ENCODE results near the gene PML.

Gene PML

DNA sequence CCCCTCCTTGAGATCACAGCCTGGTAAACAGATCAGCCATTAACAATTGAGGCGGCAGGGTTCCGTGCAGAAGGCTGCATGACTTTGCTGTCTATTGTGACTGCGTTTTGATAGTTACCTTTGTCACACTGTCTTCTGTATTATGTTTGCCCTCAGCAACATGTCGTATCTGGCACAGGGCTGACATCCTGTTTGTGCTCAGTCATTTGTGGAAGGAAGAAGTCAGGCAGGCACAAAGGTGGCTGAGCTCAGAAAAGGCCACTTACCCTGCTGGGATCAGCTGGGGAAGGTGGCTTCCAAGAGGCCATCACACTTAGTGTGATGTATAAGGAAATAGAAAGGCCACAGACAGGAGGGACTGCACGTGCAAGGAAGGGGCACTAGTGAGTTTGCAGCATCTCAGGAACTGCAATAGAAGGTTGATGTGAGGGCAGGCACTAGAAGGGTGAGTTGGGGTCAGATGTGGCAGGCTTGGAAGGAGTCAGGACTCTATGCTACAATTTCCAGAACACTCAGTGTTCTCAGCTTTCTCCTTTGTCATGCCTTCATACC is 13.4 kb downstream of the PML start:
- no peak for DNase-seq (ENCODE audit: low read depth in 2 of 2)

DNA sequence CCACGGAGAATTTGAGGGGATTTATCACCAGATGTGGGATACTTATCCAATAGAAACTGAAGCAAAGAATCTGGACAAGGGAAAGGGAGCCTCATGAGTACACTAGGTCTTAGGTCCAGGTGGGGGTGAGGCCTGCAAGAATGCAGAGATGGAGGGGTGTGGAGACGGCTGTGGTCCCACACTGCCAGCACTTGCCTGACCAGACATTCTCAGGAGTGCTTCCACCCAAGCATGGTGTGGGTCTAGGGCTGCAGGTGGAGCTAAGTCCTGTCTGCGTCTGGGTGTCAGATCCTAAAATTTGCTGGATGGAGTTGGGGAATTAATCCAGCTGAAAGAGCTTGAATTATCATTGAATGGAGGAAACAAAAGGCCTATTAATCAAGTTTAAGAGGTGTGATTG is 14.4 kb downstream of the PML start:
- DNase-seq (ENCODE audit: low read depth in 2 of 2) = no peak

DNA sequence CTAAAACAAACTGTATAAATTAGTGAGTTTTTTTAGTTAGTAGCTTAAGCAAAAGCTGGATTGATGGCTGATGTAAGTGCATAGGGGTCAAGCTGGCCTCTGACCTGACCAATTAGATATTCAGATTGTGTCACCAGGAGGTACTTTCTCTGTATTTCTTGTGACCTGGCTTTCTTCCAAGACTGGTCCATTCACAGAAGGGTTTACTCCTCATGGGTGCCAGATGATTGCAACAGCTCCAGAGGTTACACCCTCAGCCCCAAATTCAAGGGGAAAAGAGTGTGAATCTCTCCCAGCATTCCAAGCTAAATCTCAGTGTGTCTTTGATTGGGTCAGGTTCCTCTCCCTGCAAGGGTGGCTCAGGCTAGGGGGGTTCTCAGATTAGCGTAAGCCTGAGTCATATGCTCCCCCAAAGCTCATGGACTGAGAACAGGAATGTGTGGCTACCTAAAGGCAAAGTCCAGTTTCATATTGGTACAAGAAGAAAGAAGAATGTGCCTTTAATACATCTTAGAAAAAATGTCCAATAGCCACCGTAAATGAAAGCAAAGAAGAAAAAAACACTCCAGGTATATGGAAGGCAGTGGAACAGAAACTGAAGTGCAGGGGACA is 16.5 kb downstream of the PML start:
- DNase-seq (ENCODE audit: low read depth in 2 of 2) = no peak

DNA sequence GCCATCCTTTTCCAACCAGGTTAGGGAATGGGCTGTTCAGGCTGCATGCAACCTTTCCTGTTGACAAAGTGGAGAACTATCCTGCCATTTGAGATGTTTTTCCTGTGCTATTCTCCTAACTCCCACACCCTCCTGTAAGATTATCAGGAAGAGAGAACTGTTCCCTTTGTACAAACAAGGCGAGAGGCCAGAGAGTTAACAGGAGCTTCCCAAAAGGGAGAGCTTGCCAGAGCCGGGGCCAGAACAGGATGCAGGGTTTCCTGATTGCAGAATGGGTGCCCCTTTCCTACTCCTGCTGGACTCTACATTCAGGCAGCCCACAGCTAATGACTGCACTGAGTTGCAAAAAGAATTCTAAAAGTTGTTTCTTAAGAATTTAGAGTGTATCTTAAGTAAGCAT is 17.1 kb downstream of the PML start:
- DNase-seq (ENCODE audit: low read depth in 2 of 2) = no peak

DNA sequence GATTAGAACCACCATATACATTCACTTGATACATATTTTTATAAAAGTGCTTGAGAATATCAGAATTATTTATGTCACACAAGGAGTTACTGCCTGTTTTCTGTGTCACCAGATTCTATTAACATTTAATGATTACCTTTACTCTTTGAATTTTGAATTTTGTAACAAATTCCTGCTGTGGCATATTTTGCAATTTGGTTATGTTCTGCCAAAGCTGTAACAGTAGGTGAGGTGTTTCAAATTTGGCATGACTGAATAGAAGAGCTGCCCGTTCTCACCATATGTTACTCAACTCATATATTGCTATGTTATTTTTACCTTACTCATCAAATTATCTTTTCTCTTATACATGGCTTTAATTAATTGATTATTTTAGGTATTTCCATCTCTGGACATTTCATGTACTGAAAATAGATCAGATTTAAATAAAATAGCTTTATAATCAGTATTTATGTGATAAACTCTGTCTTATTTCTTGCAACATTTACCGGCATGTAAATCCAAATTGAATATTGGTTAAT is 18.9 kb downstream of the PML start:
- no peak for DNase-seq (ENCODE audit: low read depth in 2 of 2)

DNA sequence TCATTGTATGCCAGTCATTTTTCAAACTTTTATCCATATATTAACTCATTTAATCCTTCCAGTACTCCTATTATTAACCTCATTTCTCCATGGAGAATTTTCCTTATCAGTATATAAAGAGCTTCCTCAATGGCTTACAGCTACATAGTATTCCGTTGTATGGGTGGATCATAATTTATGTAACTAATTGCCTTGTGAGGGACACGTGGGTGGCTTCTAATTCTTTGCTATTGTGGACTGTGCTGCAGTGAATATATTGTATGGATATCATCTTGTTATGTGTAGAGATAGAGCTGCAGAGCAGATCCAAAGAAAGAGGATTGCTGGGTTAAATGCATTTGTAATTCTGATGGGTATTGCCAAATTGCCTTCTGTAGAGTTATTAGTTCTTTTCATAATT is 25.2 kb downstream of the PML start:
- DNase-seq (ENCODE audit: low read depth in 2 of 2) = no peak

DNA sequence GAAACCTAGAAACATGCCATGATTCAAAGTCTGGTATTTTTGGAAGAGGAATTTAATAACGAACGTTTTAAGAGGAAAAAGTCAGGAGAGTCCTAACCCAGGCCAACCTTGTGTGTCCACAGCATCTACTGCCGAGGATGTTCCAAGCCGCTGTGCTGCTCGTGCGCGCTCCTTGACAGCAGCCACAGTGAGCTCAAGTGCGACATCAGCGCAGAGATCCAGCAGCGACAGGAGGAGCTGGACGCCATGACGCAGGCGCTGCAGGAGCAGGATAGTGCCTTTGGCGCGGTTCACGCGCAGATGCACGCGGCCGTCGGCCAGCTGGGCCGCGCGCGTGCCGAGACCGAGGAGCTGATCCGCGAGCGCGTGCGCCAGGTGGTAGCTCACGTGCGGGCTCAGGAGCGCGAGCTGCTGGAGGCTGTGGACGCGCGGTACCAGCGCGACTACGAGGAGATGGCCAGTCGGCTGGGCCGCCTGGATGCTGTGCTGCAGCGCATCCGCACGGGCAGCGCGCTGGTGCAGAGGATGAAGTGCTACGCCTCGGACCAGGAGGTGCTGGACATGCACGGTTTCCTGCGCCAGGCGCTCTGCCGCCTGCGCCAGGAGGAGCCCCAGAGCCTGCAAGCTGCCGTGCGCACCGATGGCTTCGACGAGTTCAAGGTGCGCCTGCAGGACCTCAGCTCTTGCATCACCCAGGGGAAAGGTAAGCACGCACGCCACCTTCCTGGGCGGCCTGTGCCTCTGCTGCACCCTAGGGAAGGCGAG is 28.4 kb downstream of the PML start:
- no peak for DNase-seq (ENCODE audit: low read depth in 2 of 2)

DNA sequence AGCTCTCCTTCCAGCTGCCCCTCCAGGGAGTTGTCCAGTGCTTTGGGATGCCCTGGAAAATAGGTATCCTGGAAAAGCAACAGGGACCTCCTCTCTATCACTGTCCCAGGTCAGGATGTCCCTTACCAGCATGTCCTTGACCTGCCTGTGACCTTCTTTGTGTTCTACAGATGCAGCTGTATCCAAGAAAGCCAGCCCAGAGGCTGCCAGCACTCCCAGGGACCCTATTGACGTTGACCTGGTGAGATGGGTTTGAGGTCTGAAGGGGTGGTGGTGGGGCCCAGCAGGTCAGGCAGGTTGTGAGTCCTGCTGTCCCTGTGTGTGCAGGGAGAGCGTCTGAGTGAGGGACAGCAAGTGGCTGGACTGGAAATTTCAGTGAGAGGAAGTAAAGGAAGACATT is 30.2 kb downstream of the PML start:
- no peak for DNase-seq (ENCODE audit: low read depth in 2 of 2)

DNA sequence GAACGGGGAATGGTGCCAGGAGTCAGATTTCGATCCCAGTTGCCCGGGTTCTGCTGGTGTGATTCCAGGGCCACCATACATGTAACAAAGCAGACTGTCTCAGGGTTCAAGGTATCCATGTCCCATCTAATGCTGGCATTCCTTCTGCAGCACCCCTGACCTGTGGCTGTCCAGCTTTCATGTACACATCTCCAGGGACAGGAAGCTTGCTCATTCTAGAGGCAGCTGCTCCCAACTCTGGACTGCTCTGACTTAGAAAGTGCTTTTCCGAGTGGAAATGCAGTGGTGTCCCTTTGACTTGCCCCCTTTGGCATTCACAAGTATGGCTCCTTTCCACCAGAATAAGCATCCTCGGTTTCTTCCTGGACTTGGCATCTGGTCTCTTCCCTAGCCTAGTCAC is 30.9 kb downstream of the PML start:
- no peak for DNase-seq (ENCODE audit: low read depth in 2 of 2)

DNA sequence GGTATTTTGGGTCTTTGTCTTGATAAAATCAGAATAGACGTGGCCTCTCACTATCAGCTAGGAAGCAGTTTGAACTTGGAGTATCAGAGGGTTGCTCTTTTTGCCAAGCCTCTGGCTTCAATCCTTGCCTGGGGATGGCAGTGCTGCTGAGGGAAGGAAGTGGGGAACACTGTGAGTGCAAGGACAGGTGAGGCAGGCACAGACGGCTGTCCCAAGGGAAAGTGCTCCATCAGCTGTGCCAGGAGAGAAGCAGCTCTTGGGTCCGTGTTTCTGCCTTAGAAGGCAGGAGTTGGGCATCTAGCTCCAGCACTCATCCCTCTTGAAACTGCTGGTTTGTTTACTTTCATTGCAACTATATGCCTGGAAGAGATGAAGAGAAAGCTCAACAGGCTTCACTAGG is 33.2 kb downstream of the PML start:
- DNase-seq (ENCODE audit: low read depth in 2 of 2) = no peak

DNA sequence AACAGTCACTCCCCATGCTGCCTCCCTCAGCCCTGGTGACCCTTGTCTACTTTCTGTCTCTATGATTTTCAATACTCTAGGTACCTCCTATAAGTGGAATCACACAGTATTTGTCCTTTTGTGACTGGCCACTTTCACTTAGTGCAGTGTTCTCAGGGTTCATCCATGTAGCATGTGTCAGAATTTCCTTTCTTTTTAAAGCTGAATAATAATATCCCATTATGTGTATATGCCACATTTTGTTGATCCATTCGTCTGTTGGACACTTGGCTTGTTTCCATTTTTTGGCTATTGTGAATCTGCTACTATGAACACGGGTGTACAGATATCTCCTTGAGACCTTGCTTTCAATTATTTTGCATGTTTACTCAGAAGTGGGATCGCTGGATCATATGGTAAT is 34.1 kb downstream of the PML start:
- no peak for DNase-seq (ENCODE audit: low read depth in 2 of 2)

DNA sequence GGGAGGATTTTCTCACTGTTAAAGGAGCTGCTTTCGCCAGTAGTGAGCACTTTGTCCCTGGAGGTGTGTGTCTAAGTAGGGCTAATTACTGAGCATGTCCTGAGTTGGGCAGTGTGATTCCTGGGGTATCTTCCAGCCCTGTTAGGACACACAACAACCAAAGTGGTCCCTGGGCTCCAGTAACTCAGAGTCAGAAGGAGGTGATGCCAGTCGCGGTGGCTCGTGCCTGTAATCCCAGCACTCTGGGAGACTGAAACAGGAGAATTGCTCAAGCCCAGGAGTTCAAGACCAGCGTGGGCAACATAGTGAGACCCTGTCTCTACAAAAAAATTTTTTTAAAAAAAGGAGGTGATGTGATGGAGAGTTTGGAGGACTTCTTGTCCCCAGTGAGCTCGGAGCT is 37.5 kb downstream of the PML start:
- no peak for DNase-seq (ENCODE audit: low read depth in 2 of 2)

DNA sequence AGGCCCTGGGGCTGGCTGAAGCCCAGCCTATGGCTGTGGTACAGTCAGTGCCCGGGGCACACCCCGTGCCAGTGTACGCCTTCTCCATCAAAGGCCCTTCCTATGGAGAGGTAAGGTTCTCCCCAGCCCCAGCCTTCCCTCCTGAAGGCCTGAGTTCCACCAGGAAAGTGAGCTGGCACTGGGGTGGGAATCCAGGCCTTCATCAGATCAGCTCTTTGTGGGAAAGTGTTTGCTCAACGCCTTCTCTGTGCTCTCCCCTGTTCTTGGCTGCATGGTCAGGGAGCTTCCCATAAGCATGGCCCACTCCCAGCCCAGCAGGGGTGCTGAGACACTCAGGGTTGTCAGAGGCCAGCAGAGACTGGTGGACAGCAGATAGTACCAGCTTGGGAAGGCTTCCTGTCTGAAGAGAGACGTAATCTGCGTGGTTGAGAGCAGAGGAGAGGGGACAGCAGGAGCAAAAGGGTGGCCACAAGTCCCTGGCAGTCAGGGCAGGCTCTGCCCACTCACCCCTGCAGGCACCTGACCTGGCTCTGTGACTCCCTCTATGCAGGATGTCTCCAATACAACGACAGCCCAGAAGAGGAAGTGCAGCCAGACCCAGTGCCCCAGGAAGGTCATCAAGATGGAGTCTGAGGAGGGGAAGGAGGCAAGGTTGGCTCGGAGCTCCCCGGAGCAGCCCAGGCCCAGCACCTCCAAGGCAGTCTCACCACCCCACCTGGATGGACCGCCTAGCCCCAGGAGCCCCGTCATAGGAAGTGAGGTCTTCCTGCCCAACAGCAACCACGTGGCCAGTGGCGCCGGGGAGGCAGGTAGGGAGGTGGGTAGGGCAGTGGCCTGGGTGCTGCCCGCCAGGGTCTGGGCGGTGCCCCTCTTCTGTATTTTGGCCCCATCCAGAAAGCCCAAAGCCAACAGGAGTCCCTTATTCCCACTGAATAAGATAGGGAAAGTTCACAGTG is 38.4 kb downstream of the PML start:
- DNase-seq (ENCODE audit: low read depth in 2 of 2) = no peak

DNA sequence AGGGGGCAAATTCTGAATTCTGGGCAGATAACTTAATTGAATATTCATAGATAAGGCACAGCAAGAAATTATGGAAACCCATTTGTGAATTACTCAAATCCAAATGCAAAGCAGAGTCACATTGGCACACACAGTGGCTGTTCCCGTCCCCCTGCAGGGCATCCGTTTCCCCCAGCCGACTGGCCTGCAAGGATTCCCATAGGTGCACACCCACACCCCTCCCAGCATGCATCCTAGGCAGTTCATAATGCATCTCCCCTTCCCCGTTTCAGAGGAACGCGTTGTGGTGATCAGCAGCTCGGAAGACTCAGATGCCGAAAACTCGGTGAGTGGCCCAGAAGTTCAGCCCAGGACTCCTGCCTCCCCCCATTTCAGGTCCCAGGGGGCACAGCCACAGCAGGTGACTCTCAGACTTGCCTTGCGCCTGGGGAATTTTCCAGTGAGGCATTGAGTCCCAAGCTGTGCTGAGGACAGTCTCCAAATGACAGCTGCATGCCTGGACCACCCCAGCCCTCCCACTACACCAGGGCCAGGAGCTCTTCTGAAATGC is 39.8 kb downstream of the PML start:
- no peak for DNase-seq (ENCODE audit: low read depth in 2 of 2)

DNA sequence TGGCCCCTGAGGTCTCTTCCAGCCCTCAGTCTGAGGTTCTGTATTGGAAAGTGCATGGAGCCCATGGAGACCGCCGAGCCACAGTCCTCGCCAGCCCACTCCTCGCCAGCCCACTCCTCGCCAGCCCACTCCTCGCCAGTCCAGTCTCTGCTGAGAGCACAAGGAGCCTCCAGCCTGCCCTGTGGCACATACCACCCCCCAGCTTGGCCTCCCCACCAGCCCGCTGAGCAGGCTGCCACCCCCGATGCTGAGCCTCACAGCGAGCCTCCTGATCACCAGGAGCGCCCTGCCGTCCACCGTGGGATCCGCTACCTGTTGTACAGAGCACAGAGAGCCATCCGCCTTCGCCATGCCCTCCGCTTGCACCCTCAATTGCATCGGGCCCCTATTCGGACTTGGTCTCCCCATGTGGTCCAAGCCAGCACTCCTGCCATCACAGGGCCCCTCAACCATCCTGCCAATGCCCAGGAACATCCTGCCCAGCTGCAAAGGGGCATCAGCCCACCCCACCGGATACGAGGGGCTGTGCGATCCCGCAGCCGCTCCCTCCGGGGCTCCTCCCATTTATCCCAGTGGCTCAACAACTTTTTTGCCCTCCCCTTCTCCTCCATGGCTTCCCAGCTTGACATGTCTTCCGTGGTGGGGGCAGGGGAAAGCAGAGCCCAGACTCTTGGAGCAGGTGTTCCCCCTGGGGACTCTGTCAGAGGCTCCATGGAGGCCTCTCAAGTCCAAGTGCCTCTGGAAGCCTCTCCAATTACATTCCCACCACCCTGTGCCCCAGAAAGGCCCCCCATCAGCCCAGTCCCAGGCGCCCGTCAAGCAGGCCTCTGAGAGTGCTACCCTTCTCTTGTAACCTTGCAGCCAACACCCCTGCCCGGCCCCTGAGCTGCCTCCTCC is 40.9 kb downstream of the PML start:
- DNase-seq (ENCODE audit: low read depth in 2 of 2) = no peak

DNA sequence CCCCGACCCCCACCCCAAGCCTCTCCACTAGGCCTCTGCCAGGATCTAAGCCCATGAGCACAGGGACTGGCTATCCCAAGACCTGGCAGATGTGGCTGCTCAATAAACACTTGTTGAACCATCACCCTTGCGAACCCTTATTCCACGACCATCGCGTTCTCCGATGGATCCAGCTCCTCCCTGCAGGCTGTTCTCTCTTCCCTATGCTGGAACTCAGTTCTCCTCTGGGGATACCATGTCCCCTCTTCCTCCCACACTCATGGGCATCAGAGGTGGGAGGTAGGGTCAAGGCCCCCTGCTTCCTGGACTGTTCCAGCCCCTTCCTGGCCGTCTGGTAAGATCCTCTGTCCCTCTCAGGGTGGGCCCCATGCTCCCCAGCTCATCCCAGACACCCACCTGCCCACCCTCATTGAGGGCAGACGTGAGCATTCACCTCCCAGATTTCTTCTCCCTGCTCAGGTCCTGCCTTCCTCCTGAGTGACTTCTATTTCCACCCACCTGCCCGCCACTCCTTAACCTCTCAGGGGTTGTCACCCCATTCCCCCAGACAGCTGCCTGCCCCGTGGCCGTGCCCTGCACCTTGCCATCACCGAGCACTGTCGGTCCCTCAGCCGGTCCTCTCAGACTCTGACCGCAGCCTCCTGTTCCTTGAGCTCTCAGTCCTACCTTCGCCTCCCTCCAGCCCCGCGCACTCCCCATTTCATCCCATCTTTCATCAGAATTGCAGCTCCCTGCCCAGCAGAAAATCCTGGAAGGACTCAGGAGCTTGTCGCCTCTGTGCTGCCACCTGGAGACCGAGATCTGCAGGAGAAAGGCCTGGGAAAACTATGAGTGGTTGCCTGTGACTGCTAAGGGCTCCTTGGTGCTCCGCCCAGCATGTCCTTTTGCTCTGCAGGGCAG is 42.0 kb downstream of the PML start:
- no peak for DNase-seq (ENCODE audit: low read depth in 2 of 2)

DNA sequence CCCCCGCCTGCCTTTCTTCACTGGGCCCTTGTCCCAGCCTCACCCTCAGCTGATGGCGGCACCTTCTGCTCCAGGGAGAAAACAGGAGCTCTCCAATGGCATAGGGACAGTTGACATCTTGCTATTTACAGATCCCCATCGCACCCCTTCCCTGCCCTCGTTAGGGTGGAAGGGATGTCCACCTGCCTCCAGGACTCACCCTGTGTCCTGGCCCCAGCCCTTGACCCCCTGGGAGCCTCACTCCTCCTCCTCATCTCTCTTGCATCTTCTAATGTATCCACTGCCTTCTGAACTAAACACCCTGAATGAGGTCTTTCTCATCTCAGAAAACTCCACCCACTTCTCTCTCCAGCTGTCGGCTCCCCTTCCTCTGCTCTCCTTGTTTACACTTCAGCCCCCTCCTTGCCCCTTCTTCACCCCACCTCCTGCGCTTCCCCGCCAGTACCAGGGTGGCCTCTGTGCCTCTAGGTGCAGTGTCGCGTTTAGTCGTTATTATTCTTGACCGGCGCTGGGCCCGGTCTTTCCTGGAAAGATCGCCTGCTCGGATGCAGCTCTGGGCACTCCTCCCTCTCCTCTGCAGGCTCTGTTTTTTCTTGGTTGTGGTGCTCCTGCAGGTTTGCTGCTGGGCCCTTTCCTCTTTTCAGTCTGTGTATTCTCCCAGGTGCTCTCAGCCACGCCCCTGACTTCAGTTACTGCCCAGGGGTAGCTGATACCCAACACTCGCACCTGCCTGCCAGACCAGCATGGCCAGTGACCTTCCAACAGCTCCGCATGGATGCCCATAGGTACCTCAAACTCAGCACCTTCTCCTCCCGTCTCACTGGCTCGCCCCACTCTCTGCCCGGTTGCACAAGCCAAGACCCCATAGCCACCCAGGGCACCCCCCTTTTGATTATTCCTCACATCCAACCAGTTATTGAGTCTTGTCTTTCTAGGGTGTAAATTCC is 42.9 kb downstream of the PML start:
- no peak for DNase-seq (ENCODE audit: low read depth in 2 of 2)
